HG02759 (cell line): ENCODE measurements around the gene BTBD18.
"Not testable (repeated sequence)": the region's sequence is repeated elsewhere in the genome, so short reads cannot be mapped to it uniquely, and the experiment has no call there.

Experiments used
- ATAC-seq: cut with Tn5 transposase; IDR thresholded peaks from one replicate; pipeline ENCODE4 v1.9.1; 2021; ENCODE audit warnings: mild to moderate bottlenecking, moderate library complexity; ENCODE audit not compliant: unreplicated experiment

Gene BTBD18

GRCh38 chr11:57735619-57736298 is 15.9 kb downstream of the BTBD18 start:
- no peak for ATAC-seq

GRCh38 chr11:57732661-57733060 is 19.0 kb downstream of the BTBD18 start:
- ATAC-seq, result no peak

- no peak for ATAC-seq
Observed at GRCh38 chr11:57729479-57729878, 22.1 kb downstream of the BTBD18 start.

- ATAC-seq, result no peak
Observed at GRCh38 chr11:57728829-57729228, 22.8 kb downstream of the BTBD18 start.

- ATAC-seq, result no peak
Observed at GRCh38 chr11:57727185-57727584, 24.4 kb downstream of the BTBD18 start.

GRCh38 chr11:57716726-57717125 is 34.9 kb downstream of the BTBD18 start:
- ATAC-seq, result not testable (repeated sequence)

- no peak for ATAC-seq
Observed at GRCh38 chr11:57713835-57714234, 37.8 kb downstream of the BTBD18 start.

GRCh38 chr11:57712256-57713150 is 39.1 kb downstream of the BTBD18 start, which contains the start of gene TMX2:
TSS of gene TMX2 (plus strand) at chr11:57712593. CDS start at chr11:57712619, 26 bp downstream.
- peak; percentile 88 for ATAC-seq

- ATAC-seq, result peak; percentile 47
Observed at GRCh38 chr11:57711414-57712255, 40.0 kb downstream of the BTBD18 start, which contains the start of gene MED19. TSS of gene MED19 (minus strand) at chr11:57712215. CDS start at chr11:57712179, 36 bp downstream.

GRCh38 chr11:57709802-57710367 is 41.7 kb downstream of the BTBD18 start:
- ATAC-seq, result no peak

- not testable (repeated sequence) for ATAC-seq
Observed at GRCh38 chr11:57705432-57705831, 46.2 kb downstream of the BTBD18 start.

GRCh38 chr11:57704932-57705331 is 46.7 kb downstream of the BTBD18 start:
- no peak for ATAC-seq

- ATAC-seq, result no peak
Observed at GRCh38 chr11:57703341-57703740, 48.3 kb downstream of the BTBD18 start.

- no peak for ATAC-seq
Observed at GRCh38 chr11:57700425-57700824, 51.2 kb downstream of the BTBD18 start.

GRCh38 chr11:57699813-57700212 is 51.8 kb downstream of the BTBD18 start:
- ATAC-seq, result no peak

GRCh38 chr11:57698843-57699365 is 52.7 kb downstream of the BTBD18 start:
- ATAC-seq, result no peak
